GM23248 (cell line): ENCODE data around the gene BSG.

Experiments
- EZH2 ChIP-seq: fragments of 200-600 bp; sonication (generic); IDR thresholded peaks from 2 replicates; pipeline ENCODE4 v1.6.1; 2018; ENCODE audit warnings: antibody characterized with exemption, mild to moderate bottlenecking; ENCODE audit not compliant: insufficient read depth, poor library complexity, severe bottlenecking
- EZH2phosphoT487 ChIP-seq: fragments of 200-600 bp; sonication (generic); IDR thresholded peaks from 2 replicates; pipeline ENCODE4 v1.6.1; 2018; ENCODE audit warnings: antibody characterized with exemption, moderate library complexity, mild to moderate bottlenecking, low read depth; ENCODE audit not compliant: insufficient read depth

DNA sequence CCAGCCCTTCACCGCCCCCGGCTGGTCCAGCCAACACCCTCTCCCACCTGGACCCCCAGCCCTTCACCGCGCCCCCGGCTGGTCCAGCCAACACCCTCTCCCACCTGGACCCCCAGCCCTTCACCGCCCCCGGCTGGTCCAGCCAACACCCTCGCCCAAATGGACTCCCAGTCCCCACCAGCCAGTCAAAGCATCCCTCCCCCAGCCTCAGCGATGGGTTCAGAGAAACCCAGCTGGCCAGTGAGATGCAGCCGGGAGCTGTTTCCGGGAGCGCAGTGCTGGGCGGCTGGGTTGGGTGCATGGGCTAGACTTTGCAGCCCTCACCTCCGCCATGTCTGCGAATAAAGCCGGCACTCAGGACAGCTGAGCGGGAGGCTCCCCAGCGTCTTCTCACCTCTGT lies 47.4 kb upstream of the BSG start:
- no peak for TF ChIP-seq EZH2phosphoT487
- TF ChIP-seq EZH2, result no peak
